ENCODE results near the gene CDKN3. TPM values are rescaled to one million over a fixed set of nuclear protein-coding genes. Genes with fewer than 3 reads are reported as not detected.
"Not testable (repeated sequence)": the region's sequence is repeated elsewhere in the genome, so short reads cannot be mapped to it uniquely, and the experiment has no call there.

Gene CDKN3
- total RNA-seq, 1 donor: 5.7 TPM

DNA sequence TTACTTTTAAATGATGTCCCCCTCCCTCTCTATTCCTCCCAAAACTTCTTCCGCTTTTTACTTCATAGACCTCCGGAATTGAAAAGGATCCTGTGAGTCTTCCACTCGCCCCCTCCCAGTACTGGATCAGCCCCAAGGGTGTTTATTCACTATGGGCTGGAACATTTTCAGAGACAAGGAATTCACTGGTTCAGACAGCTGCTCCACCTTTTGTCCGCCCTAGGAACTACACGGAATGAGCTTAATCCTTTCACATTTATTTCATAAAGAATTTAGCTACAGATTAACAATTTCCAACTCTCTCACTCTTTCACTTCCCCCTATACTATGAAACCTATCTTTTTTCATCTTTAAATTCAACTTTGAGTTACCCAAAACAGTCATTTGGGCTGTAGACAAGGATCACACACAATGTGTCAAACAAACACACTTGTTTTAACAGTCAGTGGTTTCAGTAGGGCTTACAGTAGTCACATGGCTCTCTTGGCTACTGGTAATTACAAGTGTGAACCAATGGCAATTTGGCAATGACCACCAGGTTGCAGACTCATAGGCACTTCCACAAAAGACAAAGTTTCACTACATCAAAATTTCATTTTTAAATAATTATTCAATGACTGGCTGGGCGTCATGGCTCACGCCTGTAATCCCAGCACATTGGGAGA, 23.8 kb downstream of the CDKN3 start:
- DNase-seq (ENCODE audit: low read depth in 2 of 3, low spot score in 2 of 3): peak in 2 of 3 donors; percentile 35 to 62

DNA sequence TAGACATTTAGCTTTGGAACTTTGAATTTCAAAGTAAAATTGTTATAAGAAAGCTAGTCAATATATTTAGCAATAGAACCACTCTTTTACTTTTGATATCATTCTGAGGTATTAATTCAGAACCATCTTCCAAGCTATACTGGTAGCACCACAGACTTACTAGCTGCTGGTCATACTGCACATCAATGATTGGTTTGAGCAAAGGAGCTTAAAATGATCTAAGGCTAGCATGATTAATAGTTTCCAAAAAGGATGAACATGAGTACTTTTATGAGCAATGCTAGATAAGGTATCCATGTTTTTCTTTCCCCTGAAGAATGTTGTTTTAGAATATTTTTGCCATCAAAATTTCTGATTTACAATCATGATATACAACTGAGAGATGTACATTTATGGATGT, 27.2 kb downstream of the CDKN3 start:
- no peak for DNase-seq (ENCODE audit: low read depth in 2 of 3, low spot score in 2 of 3)

DNA sequence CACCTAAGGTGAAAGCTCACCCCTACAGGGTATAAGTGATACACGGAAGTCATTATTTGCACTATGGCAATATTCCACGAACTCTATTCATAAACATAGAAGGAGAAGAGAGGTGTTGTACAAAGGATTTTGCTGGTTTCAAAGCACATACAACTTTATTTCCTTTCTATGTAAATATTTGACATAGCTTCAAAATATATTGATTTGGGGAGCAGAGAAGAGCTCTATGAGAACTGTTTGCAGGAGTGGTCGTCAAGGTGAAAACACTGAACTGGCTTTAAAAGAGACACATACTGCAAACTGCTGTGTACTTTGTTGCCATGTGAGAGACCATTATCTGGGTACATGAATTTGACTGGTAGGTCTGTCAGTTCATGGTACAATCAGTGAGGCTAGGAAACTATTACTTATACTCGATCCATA, 27.7 kb downstream of the CDKN3 start:
- no peak for DNase-seq (ENCODE audit: low read depth in 2 of 3, low spot score in 2 of 3)

DNA sequence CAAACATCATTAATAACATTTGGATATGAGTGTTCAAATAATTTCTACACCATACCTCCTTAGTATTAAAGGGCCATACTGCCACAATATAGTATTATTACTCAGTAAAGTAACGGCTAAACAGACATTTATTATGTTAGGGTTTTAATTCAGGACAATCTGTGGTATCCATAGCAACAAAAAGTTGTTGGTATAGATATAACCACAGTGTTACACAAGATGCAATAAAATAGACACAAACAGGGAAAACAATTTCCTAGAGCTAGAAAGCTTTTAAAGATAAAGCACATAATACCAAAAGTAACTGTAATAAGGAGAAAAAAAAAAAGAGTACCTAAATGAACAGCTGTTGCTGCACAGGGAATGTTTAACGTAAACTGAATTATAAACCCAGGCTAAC, 28.3 kb downstream of the CDKN3 start:
- no peak for DNase-seq (ENCODE audit: low read depth in 2 of 3, low spot score in 2 of 3)

DNA sequence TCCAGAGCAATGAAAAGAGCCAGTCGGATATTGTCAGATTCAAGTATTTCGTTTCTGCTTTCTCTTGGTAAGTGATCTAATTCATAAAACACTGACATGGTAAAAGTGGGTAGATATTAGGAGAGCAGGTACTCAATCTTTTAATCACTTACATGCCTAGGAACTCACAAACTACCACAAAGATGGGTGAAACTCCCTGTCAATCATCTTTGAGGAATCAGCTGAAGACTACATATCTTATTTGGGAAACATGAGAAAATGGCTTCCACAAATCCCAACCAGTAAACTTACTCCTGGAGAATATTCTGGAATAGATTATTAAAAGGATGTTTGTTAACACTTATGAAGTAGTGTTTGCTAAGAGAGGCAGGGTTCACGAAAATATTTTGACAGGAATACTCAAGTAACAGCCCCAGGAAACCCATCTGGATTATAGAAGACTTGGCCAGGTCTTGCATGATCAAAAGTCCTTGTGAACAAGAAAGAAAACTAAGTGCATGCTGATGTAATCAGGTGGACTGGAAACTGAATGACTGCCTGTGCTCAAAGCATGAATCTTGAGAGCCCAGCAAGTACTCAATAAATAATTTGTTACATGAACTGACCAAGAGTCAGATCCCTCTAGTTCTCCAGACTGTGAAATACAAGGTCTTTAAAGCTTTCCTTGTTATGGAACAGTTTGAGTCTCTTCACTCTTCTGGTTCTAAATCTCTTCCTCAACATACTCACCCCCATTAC, 28.9 kb downstream of the CDKN3 start:
- no peak for DNase-seq (ENCODE audit: low read depth in 2 of 3, low spot score in 2 of 3)

DNA sequence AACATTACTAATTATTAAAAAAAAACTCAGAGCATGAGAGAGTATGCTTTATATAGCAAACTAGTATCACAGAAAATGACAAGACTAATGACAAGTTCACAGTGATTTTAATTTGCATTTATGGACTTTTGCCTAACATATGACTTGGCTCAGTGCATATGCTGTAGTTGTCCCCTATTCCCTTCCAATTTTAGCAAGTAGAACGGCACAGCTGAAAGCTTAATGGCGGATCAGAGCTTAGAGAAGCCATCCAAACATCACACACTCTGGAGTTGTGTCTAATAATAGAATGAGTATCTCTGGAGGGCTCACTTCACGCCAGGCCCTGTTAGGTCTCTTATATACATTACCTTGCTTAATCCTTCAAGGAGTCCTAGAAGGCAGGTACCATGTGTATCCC, 31.1 kb downstream of the CDKN3 start:
- DNase-seq (ENCODE audit: low read depth in 2 of 3, low spot score in 2 of 3): no peak

DNA sequence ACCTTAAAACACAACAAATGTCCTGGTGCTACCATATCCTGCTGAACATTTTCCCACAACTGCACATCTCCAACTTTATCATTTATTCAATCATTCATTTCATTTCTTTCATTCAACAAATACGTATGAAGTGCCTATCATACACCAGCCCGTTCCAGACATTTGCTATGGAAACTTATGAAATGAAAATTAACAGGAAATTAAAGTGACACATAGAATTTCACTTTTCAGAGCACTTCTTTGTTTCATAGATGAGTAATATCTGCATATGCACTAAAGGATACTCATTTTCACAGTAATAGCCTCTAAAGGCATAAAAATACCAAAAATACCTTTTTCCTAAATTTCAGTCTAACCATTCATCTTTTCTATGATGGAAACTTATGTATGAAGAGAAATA, 31.7 kb downstream of the CDKN3 start:
- no peak for DNase-seq (ENCODE audit: low read depth in 2 of 3, low spot score in 2 of 3)

DNA sequence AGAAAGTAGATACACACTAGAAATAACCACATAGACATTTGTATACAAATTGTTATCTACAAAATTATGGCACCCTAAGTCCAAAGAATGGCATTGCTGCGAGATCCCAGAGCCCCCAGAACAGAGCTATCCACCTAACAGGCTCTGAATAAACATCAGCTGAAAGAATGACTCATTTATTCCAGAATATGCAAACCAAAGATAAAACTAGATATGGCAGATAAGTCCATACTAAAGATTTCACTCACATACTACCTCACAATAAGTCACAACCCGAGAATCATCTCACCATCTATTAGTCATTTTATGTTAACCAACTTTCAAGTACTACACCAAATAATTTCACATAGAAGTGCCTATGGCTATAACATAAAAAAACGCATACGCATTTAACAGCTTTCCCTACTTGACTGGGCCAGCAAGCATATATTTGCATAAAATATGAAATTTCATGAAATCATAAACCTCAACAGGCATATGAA, 38.7 kb downstream of the CDKN3 start:
- DNase-seq (ENCODE audit: low read depth in 2 of 3, low spot score in 2 of 3): peak in 2 of 3 donors; percentile 20 to 30

DNA sequence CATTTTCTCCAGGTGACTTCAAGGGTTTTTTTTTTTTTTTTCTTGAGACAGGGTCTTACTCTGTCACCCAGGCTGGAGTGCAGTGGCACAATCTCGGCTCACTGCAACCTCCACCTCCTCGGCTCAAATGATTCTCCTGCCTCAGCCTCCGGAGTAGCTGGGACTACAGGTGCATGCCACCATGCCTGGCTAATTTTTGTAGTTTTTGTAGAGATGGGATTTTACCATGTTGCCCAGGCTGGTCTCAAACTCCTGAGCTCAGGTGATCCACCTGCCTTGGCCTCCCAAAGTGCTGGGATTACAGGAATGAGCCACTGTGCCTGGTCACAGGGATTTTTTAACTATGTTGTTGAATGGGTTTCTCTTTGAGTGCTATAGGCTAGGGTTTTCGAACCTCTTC, 41.1 kb downstream of the CDKN3 start:
- not testable (repeated sequence) for DNase-seq (ENCODE audit: low read depth in 2 of 3, low spot score in 2 of 3)

DNA sequence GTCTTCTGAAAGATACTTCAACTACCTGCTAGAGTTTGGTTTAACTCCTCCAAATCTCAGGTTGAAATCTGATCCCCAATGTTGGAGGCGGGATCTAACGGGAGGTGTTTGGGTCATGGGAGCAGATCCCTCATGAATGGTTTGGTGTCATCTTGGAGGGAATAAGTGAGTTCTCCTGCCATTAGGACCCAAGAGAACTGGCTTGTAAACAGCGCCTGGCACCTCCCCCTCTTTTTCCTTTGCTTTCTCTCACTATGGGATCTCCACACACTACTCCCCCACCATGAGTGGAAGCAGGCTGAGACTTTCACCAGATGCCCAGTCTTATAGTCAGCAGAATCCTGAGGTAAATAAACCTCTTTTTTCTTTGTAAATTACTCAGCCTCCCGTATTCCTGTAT, 41.9 kb downstream of the CDKN3 start:
- no peak for DNase-seq (ENCODE audit: low read depth in 2 of 3, low spot score in 2 of 3)

DNA sequence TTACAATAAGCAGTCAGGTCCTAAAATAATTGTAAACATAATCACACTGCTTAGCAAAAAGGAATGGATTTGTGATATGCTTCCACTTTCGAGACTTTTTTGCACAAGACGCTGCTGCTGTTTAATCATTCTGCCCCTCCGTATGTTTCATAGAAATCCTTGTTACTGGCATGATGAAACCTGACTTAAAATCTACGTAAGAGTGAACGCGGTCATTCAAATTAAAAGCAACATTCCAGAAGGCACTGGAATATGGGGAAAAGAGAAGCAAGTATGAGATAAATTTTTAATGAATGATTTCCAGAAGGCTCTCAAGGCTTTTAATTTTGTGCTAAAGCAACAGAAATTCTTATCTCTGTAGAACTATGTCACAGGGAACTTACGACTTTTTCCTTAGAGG, 43.2 kb downstream of the CDKN3 start:
- no peak for DNase-seq (ENCODE audit: low read depth in 2 of 3, low spot score in 2 of 3)

DNA sequence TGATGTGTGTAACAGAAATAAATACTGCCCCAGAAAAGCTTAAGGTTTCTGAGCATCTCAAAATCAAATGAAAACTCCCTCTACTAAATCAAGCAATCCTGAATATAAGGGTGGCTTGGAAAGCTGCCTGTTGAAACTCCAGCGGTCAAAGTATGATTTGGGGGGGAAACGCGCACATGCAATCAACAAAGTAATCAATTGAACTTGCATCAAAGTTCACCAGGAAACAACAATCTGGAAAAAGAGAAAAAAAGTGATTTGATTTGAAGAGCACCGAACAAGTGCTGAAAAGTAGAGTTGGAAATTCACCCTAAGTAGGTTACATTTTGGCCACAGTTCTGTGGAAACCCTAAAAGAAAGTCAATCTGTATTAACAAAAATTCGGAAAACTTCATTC, 43.7 kb downstream of the CDKN3 start:
- no peak for DNase-seq (ENCODE audit: low read depth in 2 of 3, low spot score in 2 of 3)

DNA sequence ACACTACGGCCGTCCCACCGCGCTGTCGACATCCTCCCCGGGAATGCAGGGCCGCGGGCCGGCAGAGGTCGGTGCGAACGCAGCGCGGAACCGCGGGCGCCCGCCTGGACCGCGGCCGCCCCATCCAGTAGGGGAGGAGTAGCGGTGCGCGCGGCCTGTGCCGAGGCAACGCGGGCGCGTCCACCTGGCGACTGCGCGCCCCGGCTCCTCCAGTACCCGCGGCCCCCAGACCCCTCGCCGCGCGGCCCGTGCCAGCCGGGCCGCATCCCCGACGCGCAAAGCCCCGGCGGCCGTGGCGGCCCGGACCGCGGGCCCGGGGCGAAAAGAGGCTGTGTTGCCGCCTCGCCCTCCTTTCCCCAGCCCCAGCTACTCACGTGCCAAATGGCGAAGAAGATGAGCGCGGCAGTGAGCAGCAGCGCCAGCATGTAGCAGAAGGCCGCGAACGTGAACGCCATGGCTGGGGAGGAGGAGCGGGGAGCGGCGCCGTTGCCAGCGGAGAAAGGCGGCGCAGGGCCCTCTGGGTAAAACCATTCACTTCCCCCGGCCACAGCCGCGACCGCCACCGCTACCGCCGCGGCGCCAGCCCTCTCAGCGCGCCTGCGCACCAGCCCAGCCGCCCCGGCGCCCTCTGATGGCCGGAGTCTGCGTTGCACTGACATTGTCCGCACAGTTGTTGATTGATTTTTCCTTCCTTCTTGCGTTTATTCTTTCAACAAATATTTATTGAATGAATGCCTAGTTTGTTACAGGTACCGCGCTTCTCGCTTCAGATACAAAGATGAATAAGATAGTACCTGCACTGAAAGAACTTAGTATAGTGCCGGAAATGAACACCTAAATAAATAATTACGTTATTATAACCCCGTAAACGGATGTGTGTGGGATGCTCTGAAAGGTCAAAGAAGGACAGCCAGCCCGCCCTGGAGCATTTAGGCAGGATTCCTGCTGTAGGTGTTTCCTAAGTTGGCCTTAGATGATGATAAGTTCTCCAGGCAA, 44.4 kb downstream of the CDKN3 start, which contains the start of gene CNIH1:
TSS of gene CNIH1 (minus strand) at position 502 of the 996 bp plus-strand sequence. CDS start at position 455, 47 bp downstream.
- peak; percentile 91 to 94 (median 92) for DNase-seq (ENCODE audit: low read depth in 2 of 3, low spot score in 2 of 3)

DNA sequence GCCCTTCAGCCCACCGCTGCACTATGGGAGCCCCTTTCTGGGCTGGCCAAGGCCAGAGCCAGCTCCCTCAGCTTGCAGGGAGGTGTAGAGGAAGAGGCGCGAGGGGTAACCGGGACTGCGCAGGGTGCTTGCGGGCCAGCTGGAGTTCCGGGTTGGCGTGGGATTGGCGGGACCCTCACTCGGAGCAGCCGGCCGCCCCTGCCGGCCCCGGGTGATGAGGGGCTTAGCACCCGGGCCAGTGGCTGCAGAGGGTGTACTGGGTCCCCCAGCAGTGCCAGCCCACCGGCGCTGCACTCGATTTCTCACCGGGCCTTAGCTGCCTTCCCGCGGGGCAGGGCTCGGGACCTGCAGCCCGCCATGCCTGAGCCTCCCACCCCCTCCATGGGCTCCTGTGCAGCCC, 46.2 kb downstream of the CDKN3 start:
- DNase-seq (ENCODE audit: low read depth in 2 of 3, low spot score in 2 of 3): not testable (repeated sequence)

DNA sequence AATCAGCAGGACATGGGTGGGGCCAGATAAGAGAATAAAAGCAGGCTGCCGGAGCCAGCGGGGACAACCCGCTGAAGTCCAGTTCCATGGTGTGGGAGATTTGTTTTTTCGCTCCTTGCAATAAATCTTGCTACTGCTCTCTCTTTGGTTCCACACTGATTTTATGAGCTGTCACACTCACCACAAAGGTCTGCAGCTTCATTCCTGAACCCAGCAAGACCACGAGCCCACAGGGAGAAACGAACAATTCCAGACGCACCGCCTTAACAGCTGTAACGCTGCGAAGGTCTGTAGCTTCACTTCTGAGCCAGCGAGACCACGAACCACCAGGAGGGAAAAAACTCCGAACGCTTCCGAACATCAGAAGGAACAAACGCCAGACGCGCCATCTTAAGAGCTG, 47.2 kb downstream of the CDKN3 start:
- no peak for DNase-seq (ENCODE audit: low read depth in 2 of 3, low spot score in 2 of 3)

DNA sequence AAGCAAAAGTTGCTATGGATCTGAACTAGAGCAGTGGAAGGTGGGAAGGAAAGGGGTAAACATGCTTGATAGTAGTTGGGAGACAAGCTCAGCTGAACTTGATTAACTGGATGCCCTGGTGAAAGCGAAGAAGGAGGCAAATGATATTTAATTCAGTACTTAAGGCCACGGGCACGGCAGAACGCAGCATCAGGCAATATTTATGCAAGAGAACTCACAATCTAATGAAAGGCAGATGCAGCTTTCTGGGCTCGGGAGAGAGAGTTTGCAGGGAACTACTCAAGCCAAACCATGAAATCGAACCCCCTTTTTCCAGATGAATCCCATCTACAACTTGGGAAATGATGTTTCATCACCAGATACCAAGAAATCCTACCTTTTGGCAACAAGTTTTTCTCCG, 47.9 kb downstream of the CDKN3 start:
- DNase-seq (ENCODE audit: low read depth in 2 of 3, low spot score in 2 of 3): no peak

DNA sequence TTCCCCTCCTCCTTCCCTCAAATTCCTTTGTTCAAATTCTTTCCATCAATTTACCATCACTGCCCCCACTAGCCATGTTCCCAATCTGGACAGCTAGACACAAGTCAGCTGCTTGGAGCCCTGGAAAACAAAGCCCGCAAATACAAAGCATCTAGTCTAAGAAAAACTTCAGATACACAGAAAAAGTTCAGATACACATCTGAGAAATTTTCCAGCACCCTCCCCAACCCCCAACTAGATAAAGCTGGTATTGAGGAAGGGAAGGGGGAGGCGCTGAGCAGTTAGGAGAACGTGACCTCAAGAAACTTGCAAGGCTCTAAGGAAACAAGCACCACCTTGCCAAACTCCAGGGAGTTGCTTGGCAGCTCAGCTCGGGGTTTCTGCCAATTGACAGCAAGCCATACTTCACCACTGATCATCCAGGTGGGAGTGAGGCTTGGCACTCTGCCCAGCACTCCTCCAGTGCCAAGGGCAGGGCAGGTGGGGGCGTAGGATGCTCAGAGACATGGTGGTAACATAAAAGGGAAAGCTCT, 49.4 kb downstream of the CDKN3 start:
- DNase-seq (ENCODE audit: low read depth in 2 of 3, low spot score in 2 of 3): no peak

DNA sequence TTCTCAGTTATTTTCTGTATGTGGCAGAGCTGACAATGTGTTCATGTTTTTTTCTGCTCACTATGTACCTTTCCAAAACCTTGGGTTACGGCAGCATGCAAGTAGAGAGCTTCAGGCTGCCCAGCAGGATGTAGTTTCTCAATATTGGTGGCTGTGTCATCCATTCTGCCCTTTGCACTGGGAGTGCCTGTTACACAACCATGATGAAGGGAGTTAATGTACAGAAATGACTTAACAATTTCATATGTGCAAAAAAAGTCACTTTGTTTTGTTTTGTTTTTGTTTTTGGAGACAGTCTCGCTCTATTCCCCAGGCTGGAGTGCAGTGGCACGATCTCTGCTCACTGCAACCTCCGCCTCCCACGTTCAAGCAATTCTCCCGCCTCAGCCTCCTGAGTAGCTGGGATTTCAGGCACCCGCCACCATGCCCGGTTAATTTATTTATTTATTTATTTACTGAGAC, 50.5 kb downstream of the CDKN3 start:
- DNase-seq (ENCODE audit: low read depth in 2 of 3, low spot score in 2 of 3): peak in 1 of 3 donors; percentile 8

DNA sequence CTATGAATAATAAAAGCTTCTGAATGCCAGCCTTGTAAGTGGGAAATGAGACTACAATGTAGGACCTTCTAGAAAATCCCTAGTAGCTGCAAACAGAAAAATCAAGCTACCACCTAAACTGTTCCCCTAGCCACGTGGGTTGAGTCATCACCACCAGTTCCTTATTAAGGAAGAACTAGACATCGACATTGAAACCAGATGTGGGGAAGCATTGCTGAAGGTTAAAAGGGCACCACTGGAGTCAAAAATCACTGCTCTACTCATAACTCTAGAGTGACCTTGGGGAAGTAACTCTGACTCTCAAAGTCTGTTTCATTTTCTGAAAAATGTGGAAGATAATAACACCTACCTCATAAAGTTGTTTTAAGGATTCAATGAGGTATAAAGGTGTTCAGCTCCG, 53.7 kb downstream of the CDKN3 start:
- DNase-seq (ENCODE audit: low read depth in 2 of 3, low spot score in 2 of 3): no peak

DNA sequence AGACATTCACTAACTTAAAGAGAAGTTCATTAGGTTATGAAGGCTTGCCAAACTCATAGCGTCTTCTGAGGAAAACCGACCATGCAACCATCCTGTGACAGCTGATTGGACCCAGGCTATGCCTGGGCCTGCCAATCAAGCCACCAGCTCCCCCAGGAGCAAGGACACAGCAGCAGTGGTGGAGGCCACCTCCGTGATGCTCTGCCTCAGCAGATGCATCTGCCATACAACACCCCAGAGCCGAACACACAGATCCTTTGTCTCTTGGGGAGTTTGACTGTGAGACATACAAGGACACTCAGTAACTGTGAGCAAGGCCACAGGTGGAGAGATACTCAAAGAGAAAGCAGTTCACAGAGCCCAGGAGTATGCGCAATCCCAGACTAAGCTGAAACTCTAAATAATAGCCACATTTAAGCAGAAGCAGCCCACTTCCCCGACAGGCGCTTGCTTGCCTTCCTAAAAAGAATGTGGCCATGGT, 54.4 kb downstream of the CDKN3 start:
- no peak for DNase-seq (ENCODE audit: low read depth in 2 of 3, low spot score in 2 of 3)
